Karpas-422 (cell line): ENCODE results near the gene PRKAR2B. TPM values are rescaled to one million over a fixed set of nuclear protein-coding genes. Genes with fewer than 3 reads are reported as not detected.

Experiments used
- DNase-seq: peaks from one replicate; pipeline ENCODE4 v3.0.0-alpha.2; 2015
- H2AFZ ChIP-seq: fragments of 200-600 bp; sonication (generic); 2 replicates; pipeline ENCODE4 v1.6.1; 2014; ENCODE audit warnings: antibody characterized with exemption, low read length, mixed read lengths
- H3K27ac ChIP-seq: fragments of 200-600 bp; sonication (generic); 2 replicates; pipeline ENCODE4 v1.5.1; 2014; ENCODE audit warnings: mild to moderate bottlenecking, low read length, moderate library complexity
- H3K27me3 ChIP-seq: fragments of 200-600 bp; sonication (generic); 2 replicates; pipeline ENCODE4 v1.6.1; 2014; ENCODE audit warnings: low read length, mixed read lengths
- H3K36me3 ChIP-seq: fragments of 200-600 bp; sonication (generic); 2 replicates; pipeline ENCODE4 v1.6.1; 2014; ENCODE audit warnings: low read length, mixed read lengths; ENCODE audit not compliant: insufficient read depth
- H3K4me1 ChIP-seq: fragments of 200-600 bp; sonication (generic); 2 replicates; pipeline ENCODE4 v1.6.1; 2014; ENCODE audit warnings: mild to moderate bottlenecking, low read length, mixed read lengths
- H3K4me2 ChIP-seq: fragments of 200-600 bp; sonication (generic); 2 replicates; pipeline ENCODE4 v1.6.1; 2014; ENCODE audit warnings: low read length, low read depth, mild to moderate bottlenecking; ENCODE audit not compliant: poor library complexity, severe bottlenecking
- H3K4me3 ChIP-seq: fragments of 200-600 bp; sonication (generic); 2 replicates; pipeline ENCODE4 v1.5.1; 2014; ENCODE audit warnings: mild to moderate bottlenecking, antibody characterized with exemption, low read length, mixed read lengths
- H3K79me2 ChIP-seq: fragments of 200-600 bp; sonication (generic); 2 replicates; pipeline ENCODE4 v1.6.1; 2014; ENCODE audit warnings: mild to moderate bottlenecking, low read length, mixed read lengths
- H3K9ac ChIP-seq: fragments of 200-600 bp; sonication (generic); 2 replicates; pipeline ENCODE4 v1.6.0; 2014; ENCODE audit warnings: low read length
- H3K9me2 ChIP-seq: fragments of 200-600 bp; sonication (generic), shearing (Covaris generic); replicated peaks from 2 replicates; pipeline ENCODE4 v1.6.0; 2014; ENCODE audit warnings: mild to moderate bottlenecking, low read length, moderate library complexity; ENCODE audit not compliant: insufficient read depth
- H3K9me3 ChIP-seq: fragments of 300-700, 200-600 bp; sonication (generic); 2 replicates; pipeline ENCODE4 v1.6.1; 2014; ENCODE audit warnings: low read length, mixed read lengths
- H4K20me1 ChIP-seq: fragments of 200-600 bp; sonication (generic); 2 replicates; pipeline ENCODE4 v1.6.1; 2014; ENCODE audit warnings: mild to moderate bottlenecking, antibody characterized with exemption, low read length, low read depth; ENCODE audit not compliant: insufficient read depth
- total RNA-seq: library from RNA; depleted of rRNA; stranded (reverse); fragments of >200 nt; shearing (Covaris generic); gene quantifications from 2 replicates; pipeline ENCODE4 v1.2.3, GENCODE V29; 2014; ENCODE audit warnings: low replicate concordance

Gene PRKAR2B
- total RNA-seq, 1 experiment from 2014 or later: 0.67 TPM

- Histone ChIP-seq H3K4me1 (no peaks in the 10 kb centered on the region), H3K9me2 (no peaks in the 10 kb centered on the region), H3K79me2 (no peaks in the 10 kb centered on the region), H3K36me3 (no peaks in the 10 kb centered on the region), H3K27me3 (no peaks in the 10 kb centered on the region), H3K9me3 (no peaks in the 10 kb centered on the region), H2AFZ (no peak overlapping the region), H3K4me3 (no peak overlapping the region), H3K9ac (no peak overlapping the region), H4K20me1 (no peaks in the 10 kb centered on the region), H3K4me2 (no peak overlapping the region), H3K27ac (no peak overlapping the region)
- DNase-seq: no peak
Observed at GRCh38 chr7:107032050-107032449, 12.5 kb upstream of the PRKAR2B start.

- Histone ChIP-seq H3K27ac (no peak overlapping the region), H3K4me3 (no peak overlapping the region), H3K9ac (no peak overlapping the region), H2AFZ (no peak overlapping the region), H3K4me2 (no peak overlapping the region), H3K79me2 (no peaks in the 10 kb centered on the region), H3K36me3 (no peaks in the 10 kb centered on the region), H3K9me2 (no peaks in the 10 kb centered on the region), H3K4me1 (no peaks in the 10 kb centered on the region), H4K20me1 (no peaks in the 10 kb centered on the region), H3K27me3 (no peaks in the 10 kb centered on the region), H3K9me3 (no peaks in the 10 kb centered on the region)
- no peak for DNase-seq
Observed at GRCh38 chr7:107032720-107033438, 11.6 kb upstream of the PRKAR2B start.

- H3K36me3 ChIP-seq: no peaks in the 10 kb centered on the region
- no peak for DNase-seq
- no peak overlapping the region for H3K4me2 ChIP-seq
- H3K9me2 ChIP-seq: no peaks in the 10 kb centered on the region
- H3K9ac ChIP-seq: no peak overlapping the region
- H3K27ac ChIP-seq: no peak overlapping the region
- H3K9me3 ChIP-seq: no peaks in the 10 kb centered on the region
- H3K27me3 ChIP-seq: 0 out of 2 replicates have a peak, but pooled peaks cover 2% of the 10 kb centered on the region
- H2AFZ ChIP-seq: no peak overlapping the region
- no peaks in the 10 kb centered on the region for H4K20me1 ChIP-seq
- H3K4me3 ChIP-seq: no peak overlapping the region
- no peaks in the 10 kb centered on the region for H3K4me1 ChIP-seq
- H3K79me2 ChIP-seq: no peaks in the 10 kb centered on the region
Observed at GRCh38 chr7:107034553-107034952, 10.0 kb upstream of the PRKAR2B start.

- no peaks in the 10 kb centered on the region for H3K9me2 ChIP-seq
- H3K9me3 ChIP-seq: no peaks in the 10 kb centered on the region
- no peaks in the 10 kb centered on the region for H4K20me1 ChIP-seq
- H3K36me3 ChIP-seq: no peaks in the 10 kb centered on the region
- no peak overlapping the region for H2AFZ ChIP-seq
- H3K4me2 ChIP-seq: no peak overlapping the region
- no peaks in the 10 kb centered on the region for H3K4me1 ChIP-seq
- no peak for DNase-seq
- no peak overlapping the region for H3K27ac ChIP-seq
- no peaks in the 10 kb centered on the region for H3K79me2 ChIP-seq
- H3K27me3 ChIP-seq: 0 out of 2 replicates have a peak, but pooled peaks cover 2% of the 10 kb centered on the region
- H3K4me3 ChIP-seq: no peak overlapping the region
- H3K9ac ChIP-seq: no peak overlapping the region
Observed at GRCh38 chr7:107035446-107035845, 9.1 kb upstream of the PRKAR2B start.

- no peak overlapping the region for H3K4me2 ChIP-seq
- no peaks in the 10 kb centered on the region for H3K79me2 ChIP-seq
- H3K4me3 ChIP-seq: no peak overlapping the region
- H3K9ac ChIP-seq: no peak overlapping the region
- H3K27me3 ChIP-seq: 0 out of 2 replicates have a peak, but pooled peaks cover 2% of the 10 kb centered on the region
- no peak for DNase-seq
- no peaks in the 10 kb centered on the region for H3K9me2 ChIP-seq
- no peak overlapping the region for H2AFZ ChIP-seq
- H3K27ac ChIP-seq: no peak overlapping the region
- no peaks in the 10 kb centered on the region for H3K9me3 ChIP-seq
- no peaks in the 10 kb centered on the region for H4K20me1 ChIP-seq
- no peaks in the 10 kb centered on the region for H3K36me3 ChIP-seq
- no peaks in the 10 kb centered on the region for H3K4me1 ChIP-seq
Observed at GRCh38 chr7:107036535-107036934, 8.0 kb upstream of the PRKAR2B start.

GRCh38 chr7:107037717-107038603 lies 6.5 kb upstream of the PRKAR2B start:
- Histone ChIP-seq H3K79me2 (no peaks in the 10 kb centered on the region), H3K36me3 (no peaks in the 10 kb centered on the region), H3K27me3 (0 out of 2 replicates have a peak, but pooled peaks cover 2% of the 10 kb centered on the region), H3K9ac (no peak overlapping the region), H3K4me3 (no peak overlapping the region), H3K9me2 (no peaks in the 10 kb centered on the region), H3K4me1 (no peaks in the 10 kb centered on the region), H3K27ac (no peak overlapping the region), H2AFZ (no peak overlapping the region), H4K20me1 (no peaks in the 10 kb centered on the region), H3K9me3 (no peaks in the 10 kb centered on the region), H3K4me2 (no peak overlapping the region)
- DNase-seq: no peak

GRCh38 chr7:107039199-107039900 lies 5.2 kb upstream of the PRKAR2B start:
- Histone ChIP-seq H4K20me1 (no peaks in the 10 kb centered on the region), H3K9me3 (no peaks in the 10 kb centered on the region), H3K9me2 (no peaks in the 10 kb centered on the region), H3K9ac (no peak overlapping the region), H3K36me3 (no peaks in the 10 kb centered on the region), H3K4me3 (no peak overlapping the region), H3K79me2 (no peaks in the 10 kb centered on the region), H3K27ac (no peak overlapping the region), H2AFZ (no peak overlapping the region), H3K4me2 (no peak overlapping the region), H3K4me1 (peaks cover 3% of the 10 kb centered on the region), H3K27me3 (0 out of 2 replicates have a peak, but pooled peaks cover 2% of the 10 kb centered on the region)
- DNase-seq: no peak

GRCh38 chr7:107041097-107041496 lies 3.4 kb upstream of the PRKAR2B start:
- Histone ChIP-seq H2AFZ (no peak overlapping the region), H4K20me1 (no peaks in the 10 kb centered on the region), H3K9me3 (no peaks in the 10 kb centered on the region), H3K36me3 (no peaks in the 10 kb centered on the region), H3K4me3 (no peak overlapping the region), H3K4me1 (peaks cover 12% of the 10 kb centered on the region), H3K4me2 (no peak overlapping the region), H3K27ac (no peak overlapping the region), H3K9ac (no peak overlapping the region), H3K79me2 (no peaks in the 10 kb centered on the region), H3K9me2 (no peaks in the 10 kb centered on the region), H3K27me3 (0 out of 2 replicates have a peak, but pooled peaks cover 2% of the 10 kb centered on the region)
- DNase-seq: no peak
